Adrenal gland (tissue), 12 donors: Measurements from ENCODE around the gene CDCA8. TPM values are rescaled to one million over a fixed set of nuclear protein-coding genes. Genes with fewer than 3 reads are reported as not detected.

Source experiments
- DNase-seq, 7 donors: peaks; one replicate each; pipeline ENCODE4 v3.0.0-alpha.2; 2019 to 2020
- H3K27ac ChIP-seq, 5 donors: fragments of 200-600 bp; sonication (generic) in 4 of 5; 1 replicate in 3 of 5; 2 replicates in 2 of 5; pipeline versions ENCODE4 v1.5.1 to v1.8.0; 2016 to 2020; ENCODE audit warnings: mild to moderate bottlenecking in 1 of 5
- H3K27me3 ChIP-seq: fragments of 200-600 bp; 2 replicates; pipeline ENCODE4 v1.8.0; 2021
- H3K36me3 ChIP-seq, 2 donors: fragments of 200-600 bp; replicated peaks in 1 of 2; 1 replicate in 1 of 2; 2 replicates in 1 of 2; pipeline versions ENCODE4 v1.5.1 to v1.8.0; 2018 to 2022
- H3K4me1 ChIP-seq, 2 donors: fragments of 200-600 bp; replicated peaks in 1 of 2; 1 replicate in 1 of 2; 2 replicates in 1 of 2; pipeline versions ENCODE4 v1.5.1 to v1.8.0; 2018 to 2021
- H3K4me3 ChIP-seq, 4 donors: fragments of 200-600 bp; sonication (generic) in 3 of 4; one replicate each; pipeline ENCODE4 v1.5.1; 2016 to 2018
- H3K9me3 ChIP-seq, 3 donors: fragments of 200-600 bp; sonication (generic) in 1 of 3; replicated peaks in 1 of 3; 1 replicate in 2 of 3; 2 replicates in 1 of 3; pipeline versions ENCODE4 v1.5.1 to v1.8.0; 2016 to 2021
- POLR2A ChIP-seq, 2 donors: fragments of 450-650 bp; IDR thresholded peaks; one replicate each; pipeline ENCODE4 v1.6.1; 2017; ENCODE audit warnings: antibody characterized with exemption in 2 of 2, mild to moderate bottlenecking in 2 of 2, moderate library complexity in 1 of 2
- WGBS, 4 donors: extraction: QIAGEN DNeasy Blood & Tissue Kit in 2 of 4; methylation state at CpG; one replicate each; pipeline versions ENCODE4 v1.1.5 to v1.1.7; 2013 to 2017; 5-methylcytosine and 5-hydroxymethylcytosine counted together
- intact Hi-C, 2 donors: fragments of 100-400 bp; cut with DNase I; formaldehyde crosslinking; loops; one replicate each; pipeline versions ENCODE4 v1.14.1 to v1.15.0; 2022 to 2023
- polyA plus RNA-seq, 3 donors: library from polyadenylated mRNA; stranded (reverse); fragments of 200-250 nt in 2 of 3; fragments of 350-450 nt in 1 of 3; fragmentation: Illumina TruSeq in 1 of 3; extraction: RNeasy Lipid Tissue Mini Kit (QIAGEN cat#74804) in 1 of 3; gene quantifications; one replicate each; pipeline ENCODE4 v1.2.3, GENCODE V29; 2013 to 2014
- total RNA-seq, 9 donors: library from RNA; depleted of rRNA in 4 of 9; stranded (reverse); fragments of >200 nt in 4 of 9; fragments of 120-200 nt in 1 of 9; fragmentation: NEBNext Ultra II Directional in 1 of 9; extraction: Animal tissue kit (Norgen Biotek cat#: 25700) in 1 of 9; gene quantifications; one replicate each; pipeline versions ENCODE4 v1.1.0 to v1.2.4, GENCODE V29; 2013 to 2023
- TF ChIP-seq, protein P1 (sequence below), 6 experiments: fragments of 450-650 bp in 4 of 6; fragments of 200-600 bp in 2 of 6; sonication (generic) in 1 of 6; IDR thresholded peaks; 1 replicate in 5 of 6; 2 replicates in 1 of 6; pipeline versions ENCODE4 v1.5.1 to v1.8.0; 2016 to 2021; ENCODE audit warnings: antibody characterized with exemption in 6 of 6, mild to moderate bottlenecking in 2 of 6, moderate library complexity in 1 of 6
- donor health status: healthy with polysubstance abuse.
- donor health status: Bipolar disorder and iron deficiency.
- donor health status: DM: yes; HTN: yes; CAD: no.
- donor health status: DM: no; HTN: no; CAD: no.
- donor health status: DM: no; HTN: no; CAD: no.
- donor health status: DM: yes; HTN: yes; CAD: no.

The CDCA8 gene
- total and polyA plus RNA-seq, 12 donors: 0.49 to 3.2 (median 1.2) TPM

DNA sequence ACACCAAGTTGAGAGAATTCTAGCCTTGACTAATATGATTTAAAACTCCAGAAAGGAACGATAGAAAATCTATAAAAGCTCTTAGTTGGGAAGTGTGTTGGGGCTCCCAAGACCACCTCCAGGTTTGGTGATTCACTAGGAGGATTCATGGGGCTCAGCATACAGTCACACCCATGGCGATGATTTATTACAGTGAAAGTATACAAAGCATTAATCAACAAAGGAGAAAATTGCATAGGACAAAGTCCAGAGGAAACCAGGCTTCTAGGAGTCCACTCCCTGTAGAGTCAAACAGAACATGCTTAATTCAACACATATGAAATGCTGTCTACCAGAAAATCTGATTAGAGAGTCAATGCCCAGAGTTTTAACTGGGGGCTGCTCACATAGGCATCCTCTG is 4.8 kb downstream of the CDCA8 start:
- Histone ChIP-seq H3K9me3 (no peaks in the 10 kb centered on the region), H3K27ac (no peak overlapping the region), H3K4me1 (peaks cover 4% of the 10 kb centered on the region in 2 donors), H3K36me3 (no peaks in the 10 kb centered on the region), H3K27me3 (no peaks in the 10 kb centered on the region), H3K4me3 (no peak overlapping the region)
- intact Hi-C loops: no loop called here
- TF ChIP-seq, protein P1, sequence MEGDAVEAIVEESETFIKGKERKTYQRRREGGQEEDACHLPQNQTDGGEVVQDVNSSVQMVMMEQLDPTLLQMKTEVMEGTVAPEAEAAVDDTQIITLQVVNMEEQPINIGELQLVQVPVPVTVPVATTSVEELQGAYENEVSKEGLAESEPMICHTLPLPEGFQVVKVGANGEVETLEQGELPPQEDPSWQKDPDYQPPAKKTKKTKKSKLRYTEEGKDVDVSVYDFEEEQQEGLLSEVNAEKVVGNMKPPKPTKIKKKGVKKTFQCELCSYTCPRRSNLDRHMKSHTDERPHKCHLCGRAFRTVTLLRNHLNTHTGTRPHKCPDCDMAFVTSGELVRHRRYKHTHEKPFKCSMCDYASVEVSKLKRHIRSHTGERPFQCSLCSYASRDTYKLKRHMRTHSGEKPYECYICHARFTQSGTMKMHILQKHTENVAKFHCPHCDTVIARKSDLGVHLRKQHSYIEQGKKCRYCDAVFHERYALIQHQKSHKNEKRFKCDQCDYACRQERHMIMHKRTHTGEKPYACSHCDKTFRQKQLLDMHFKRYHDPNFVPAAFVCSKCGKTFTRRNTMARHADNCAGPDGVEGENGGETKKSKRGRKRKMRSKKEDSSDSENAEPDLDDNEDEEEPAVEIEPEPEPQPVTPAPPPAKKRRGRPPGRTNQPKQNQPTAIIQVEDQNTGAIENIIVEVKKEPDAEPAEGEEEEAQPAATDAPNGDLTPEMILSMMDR (IDR thresholded peaks at IDR 0.05): no peak
- TF ChIP-seq POLR2A (IDR thresholded peaks at IDR 0.05): no peak
- 94 to 99% (median 97%) methylated on average over 2 of the region's 2 CpGs for WGBS, 4 donors
- no peak for DNase-seq

- Histone ChIP-seq H3K36me3 (no peaks in the 10 kb centered on the region), H3K9me3 (no peaks in the 10 kb centered on the region), H3K27me3 (no peaks in the 10 kb centered on the region), H3K27ac (no peak overlapping the region), H3K4me1 (peaks cover 1 to 2% of the 10 kb centered on the region in 2 donors), H3K4me3 (no peak overlapping the region)
- 92 to 94% (median 92%) methylated on average over 2 of the region's 2 CpGs for WGBS, 4 donors
- no peak for TF ChIP-seq POLR2A (IDR thresholded peaks at IDR 0.05)
- TF ChIP-seq, protein P1 (IDR thresholded peaks at IDR 0.05): no peak
- DNase-seq: no peak
- intact Hi-C loops: no loop called here
These were observed 5.4 kb downstream of the CDCA8 start for GRCh38 chr1:37697737-37698136.

DNA sequence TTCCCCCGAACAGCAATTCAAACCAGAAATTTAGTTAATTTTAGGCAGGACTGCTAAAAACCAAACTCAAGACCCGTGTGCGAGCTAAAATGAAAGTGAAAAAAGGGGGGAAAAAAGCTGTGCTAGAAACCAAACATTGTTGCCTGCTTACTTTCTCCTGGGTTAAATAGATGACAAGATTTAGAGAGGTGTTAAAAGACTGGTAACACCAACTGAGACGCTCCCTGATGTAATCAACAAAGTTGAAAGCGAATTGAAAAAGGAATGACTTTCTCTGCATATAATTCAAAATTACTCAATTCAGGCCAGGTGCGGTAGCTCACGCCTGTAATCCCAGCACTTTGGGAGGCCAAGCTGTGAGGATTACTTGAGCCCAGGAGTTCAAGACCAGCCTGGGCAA is 6.8 kb downstream of the CDCA8 start:
- H3K4me1 ChIP-seq: no peaks in the 10 kb centered on the region
- no peak overlapping the region for H3K27ac ChIP-seq
- no peaks in the 10 kb centered on the region for H3K9me3 ChIP-seq
- no peak overlapping the region for H3K4me3 ChIP-seq
- TF ChIP-seq POLR2A (IDR thresholded peaks at IDR 0.05): no peak
- TF ChIP-seq, protein P1 (IDR thresholded peaks at IDR 0.05): no peak
- intact Hi-C loops: no loop called here
- no peak for DNase-seq
- WGBS, 4 donors: 88 to 96% (median 93%) methylated on average over 7 of the region's 7 CpGs
- no peaks in the 10 kb centered on the region for H3K36me3 ChIP-seq
- no peaks in the 10 kb centered on the region for H3K27me3 ChIP-seq

DNA sequence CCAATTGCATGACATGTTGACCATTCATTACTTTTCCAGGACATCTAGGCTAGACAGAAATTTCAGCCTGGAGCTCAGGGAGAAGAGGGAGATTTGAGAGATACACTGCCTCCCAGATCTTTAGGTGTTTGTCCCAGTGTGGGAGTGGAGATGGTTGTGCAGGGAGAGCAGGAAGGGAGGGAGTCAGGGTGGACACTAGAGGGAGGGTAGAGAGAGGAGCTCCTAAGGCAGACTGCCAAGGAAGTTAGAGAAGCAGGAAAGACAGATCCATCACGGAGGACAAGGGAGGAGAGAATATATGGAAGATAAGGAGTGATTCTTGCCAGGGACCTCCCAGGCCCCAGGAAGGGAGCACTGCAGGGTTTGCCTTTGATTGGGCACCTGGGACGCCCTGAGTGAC is 8.7 kb downstream of the CDCA8 start:
- no peak overlapping the region for H3K4me3 ChIP-seq
- DNase-seq: no peak
- no peak overlapping the region for H3K27ac ChIP-seq
- no peaks in the 10 kb centered on the region for H3K9me3 ChIP-seq
- H3K4me1 ChIP-seq: no peaks in the 10 kb centered on the region
- 54 to 72% (median 72%) methylated on average over 2 of the region's 2 CpGs for WGBS, 4 donors
- no peaks in the 10 kb centered on the region for H3K36me3 ChIP-seq
- TF ChIP-seq, protein P1 (IDR thresholded peaks at IDR 0.05): no peak
- no peak for TF ChIP-seq POLR2A (IDR thresholded peaks at IDR 0.05)
- H3K27me3 ChIP-seq: no peaks in the 10 kb centered on the region
- intact Hi-C loops: no loop called here
